GM23248 (cell line): ENCODE results near the gene POSTN.

Source experiments
- EZH2 ChIP-seq: fragments of 200-600 bp; sonication (generic); IDR thresholded peaks from 2 replicates; pipeline ENCODE4 v1.6.1; 2018; ENCODE audit warnings: antibody characterized with exemption, mild to moderate bottlenecking; ENCODE audit not compliant: insufficient read depth, poor library complexity, severe bottlenecking
- EZH2phosphoT487 ChIP-seq: fragments of 200-600 bp; sonication (generic); IDR thresholded peaks from 2 replicates; pipeline ENCODE4 v1.6.1; 2018; ENCODE audit warnings: antibody characterized with exemption, moderate library complexity, mild to moderate bottlenecking, low read depth; ENCODE audit not compliant: insufficient read depth

DNA sequence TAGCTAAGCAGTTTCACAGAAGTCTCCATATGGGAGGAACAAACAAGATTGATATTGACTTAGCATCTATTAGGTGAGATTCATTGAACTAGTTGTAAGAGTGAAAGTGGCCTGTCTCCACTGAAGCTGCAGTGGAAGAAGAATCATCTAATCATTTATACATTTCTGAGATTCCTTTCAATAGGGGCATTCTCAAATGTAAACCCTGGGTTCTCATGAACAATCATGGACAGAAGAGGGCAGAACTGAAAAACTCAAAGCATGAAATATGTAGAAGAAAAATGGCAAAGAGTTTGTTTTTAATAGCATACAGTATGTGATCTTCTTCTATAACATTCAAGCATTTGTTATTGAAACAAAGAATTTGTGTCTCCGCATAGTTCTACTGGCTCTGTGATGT is 17.6 kb upstream of the POSTN start:
- TF ChIP-seq EZH2 (no peak), EZH2phosphoT487 (no peak)
